ENCODE measurements around the gene ATMIN. TPM values are rescaled to one million over a fixed set of nuclear protein-coding genes. Genes with fewer than 3 reads are reported as not detected.
A peak's percentile ranks its signal among the peaks of the same experiment; 100 is the strongest.

Gene ATMIN
- total and polyA plus RNA-seq, 2 of the 13 experiments (the other 11 are each of a cell fraction or from before 2014, with no cell fraction given): 34.6 to 60.4 TPM

DNA sequence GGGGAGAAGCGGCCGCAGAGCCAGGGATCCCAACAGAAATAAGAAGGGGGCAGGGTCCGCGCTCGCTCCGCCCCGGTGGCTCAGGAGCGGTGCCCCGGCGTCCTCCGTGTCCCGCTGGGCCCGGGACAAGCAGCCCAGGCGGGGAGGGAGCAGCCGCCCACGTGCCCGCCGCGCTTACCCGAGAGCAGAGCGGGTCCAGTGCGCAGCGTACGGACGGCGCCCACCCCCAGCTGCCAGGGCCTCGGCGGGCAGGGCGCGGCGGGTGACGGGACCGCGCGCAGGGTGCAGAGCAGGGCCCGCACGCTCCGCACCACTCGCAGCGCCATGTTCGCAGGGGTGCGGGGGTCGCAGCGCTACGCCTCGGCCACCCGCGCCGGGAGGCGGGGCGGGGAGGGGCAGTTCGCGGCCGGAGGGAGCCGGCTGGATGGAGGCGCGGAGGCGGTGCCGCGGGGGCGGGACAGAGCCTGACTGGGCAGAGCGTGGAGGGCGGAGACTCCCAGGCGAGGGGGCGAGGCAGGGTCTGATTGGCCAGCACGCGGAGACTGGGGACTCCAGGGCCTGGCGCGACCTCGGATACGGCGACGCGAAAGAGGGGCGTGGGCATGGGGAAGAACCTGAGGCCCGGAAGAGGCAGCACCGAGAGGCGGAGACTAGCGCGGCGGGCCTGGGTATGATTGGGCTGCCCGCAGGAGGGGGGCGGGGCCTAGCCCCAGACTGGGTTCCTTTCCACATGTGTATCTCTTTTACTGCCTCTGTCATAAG, 60.5 kb downstream of the ATMIN start, which contains the start of gene GCSH (continued):
- TF ChIP-seq ZNF691 (CRISPR knock-in tag; IDR thresholded peaks at IDR 0.05; ENCODE audit: borderline replicate concordance, low read depth): 0 out of 2 replicates have a peak, but pooled peaks have one; percentile 80
- TF ChIP-seq KLF12 (CRISPR knock-in tag; IDR thresholded peaks at IDR 0.05; ENCODE audit: borderline replicate concordance): peak; percentile 57; the same call in 1 of the 2 replicates
- no peak for TF ChIP-seq ZSCAN12 (CRISPR knock-in tag; IDR thresholded peaks at IDR 0.05)
- TF ChIP-seq, protein P1, sequence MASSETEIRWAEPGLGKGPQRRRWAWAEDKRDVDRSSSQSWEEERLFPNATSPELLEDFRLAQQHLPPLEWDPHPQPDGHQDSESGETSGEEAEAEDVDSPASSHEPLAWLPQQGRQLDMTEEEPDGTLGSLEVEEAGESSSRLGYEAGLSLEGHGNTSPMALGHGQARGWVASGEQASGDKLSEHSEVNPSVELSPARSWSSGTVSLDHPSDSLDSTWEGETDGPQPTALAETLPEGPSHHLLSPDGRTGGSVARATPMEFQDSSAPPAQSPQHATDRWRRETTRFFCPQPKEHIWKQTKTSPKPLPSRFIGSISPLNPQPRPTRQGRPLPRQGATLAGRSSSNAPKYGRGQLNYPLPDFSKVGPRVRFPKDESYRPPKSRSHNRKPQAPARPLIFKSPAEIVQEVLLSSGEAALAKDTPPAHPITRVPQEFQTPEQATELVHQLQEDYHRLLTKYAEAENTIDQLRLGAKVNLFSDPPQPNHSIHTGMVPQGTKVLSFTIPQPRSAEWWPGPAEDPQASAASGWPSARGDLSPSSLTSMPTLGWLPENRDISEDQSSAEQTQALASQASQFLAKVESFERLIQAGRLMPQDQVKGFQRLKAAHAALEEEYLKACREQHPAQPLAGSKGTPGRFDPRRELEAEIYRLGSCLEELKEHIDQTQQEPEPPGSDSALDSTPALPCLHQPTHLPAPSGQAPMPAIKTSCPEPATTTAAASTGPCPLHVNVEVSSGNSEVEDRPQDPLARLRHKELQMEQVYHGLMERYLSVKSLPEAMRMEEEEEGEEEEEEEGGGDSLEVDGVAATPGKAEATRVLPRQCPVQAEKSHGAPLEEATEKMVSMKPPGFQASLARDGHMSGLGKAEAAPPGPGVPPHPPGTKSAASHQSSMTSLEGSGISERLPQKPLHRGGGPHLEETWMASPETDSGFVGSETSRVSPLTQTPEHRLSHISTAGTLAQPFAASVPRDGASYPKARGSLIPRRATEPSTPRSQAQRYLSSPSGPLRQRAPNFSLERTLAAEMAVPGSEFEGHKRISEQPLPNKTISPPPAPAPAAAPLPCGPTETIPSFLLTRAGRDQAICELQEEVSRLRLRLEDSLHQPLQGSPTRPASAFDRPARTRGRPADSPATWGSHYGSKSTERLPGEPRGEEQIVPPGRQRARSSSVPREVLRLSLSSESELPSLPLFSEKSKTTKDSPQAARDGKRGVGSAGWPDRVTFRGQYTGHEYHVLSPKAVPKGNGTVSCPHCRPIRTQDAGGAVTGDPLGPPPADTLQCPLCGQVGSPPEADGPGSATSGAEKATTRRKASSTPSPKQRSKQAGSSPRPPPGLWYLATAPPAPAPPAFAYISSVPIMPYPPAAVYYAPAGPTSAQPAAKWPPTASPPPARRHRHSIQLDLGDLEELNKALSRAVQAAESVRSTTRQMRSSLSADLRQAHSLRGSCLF (CRISPR knock-in tag; IDR thresholded peaks at IDR 0.05; ENCODE audit: borderline replicate concordance): no peak
- TF ChIP-seq ZNF20 (CRISPR knock-in tag; IDR thresholded peaks at IDR 0.05): no peak
- no peak for TF ChIP-seq CBX1 (IDR thresholded peaks at IDR 0.05; ENCODE audit: low read depth)
- no peak for TF ChIP-seq DZIP1 (CRISPR knock-in tag; IDR thresholded peaks at IDR 0.05)
- no peak for TF ChIP-seq RCOR2 (CRISPR knock-in tag; IDR thresholded peaks at IDR 0.05)
- TF ChIP-seq, protein P2, sequence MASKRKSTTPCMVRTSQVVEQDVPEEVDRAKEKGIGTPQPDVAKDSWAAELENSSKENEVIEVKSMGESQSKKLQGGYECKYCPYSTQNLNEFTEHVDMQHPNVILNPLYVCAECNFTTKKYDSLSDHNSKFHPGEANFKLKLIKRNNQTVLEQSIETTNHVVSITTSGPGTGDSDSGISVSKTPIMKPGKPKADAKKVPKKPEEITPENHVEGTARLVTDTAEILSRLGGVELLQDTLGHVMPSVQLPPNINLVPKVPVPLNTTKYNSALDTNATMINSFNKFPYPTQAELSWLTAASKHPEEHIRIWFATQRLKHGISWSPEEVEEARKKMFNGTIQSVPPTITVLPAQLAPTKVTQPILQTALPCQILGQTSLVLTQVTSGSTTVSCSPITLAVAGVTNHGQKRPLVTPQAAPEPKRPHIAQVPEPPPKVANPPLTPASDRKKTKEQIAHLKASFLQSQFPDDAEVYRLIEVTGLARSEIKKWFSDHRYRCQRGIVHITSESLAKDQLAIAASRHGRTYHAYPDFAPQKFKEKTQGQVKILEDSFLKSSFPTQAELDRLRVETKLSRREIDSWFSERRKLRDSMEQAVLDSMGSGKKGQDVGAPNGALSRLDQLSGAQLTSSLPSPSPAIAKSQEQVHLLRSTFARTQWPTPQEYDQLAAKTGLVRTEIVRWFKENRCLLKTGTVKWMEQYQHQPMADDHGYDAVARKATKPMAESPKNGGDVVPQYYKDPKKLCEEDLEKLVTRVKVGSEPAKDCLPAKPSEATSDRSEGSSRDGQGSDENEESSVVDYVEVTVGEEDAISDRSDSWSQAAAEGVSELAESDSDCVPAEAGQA (IDR thresholded peaks at IDR 0.05; ENCODE audit: low read depth): no peak
- TF ChIP-seq, protein P2 (CRISPR knock-in tag; IDR thresholded peaks at IDR 0.05; ENCODE audit: borderline replicate concordance): no peak
- TF ChIP-seq ZNF556 (CRISPR knock-in tag; IDR thresholded peaks at IDR 0.05; ENCODE audit: borderline replicate concordance): 0 out of 2 replicates have a peak, but pooled peaks have one; percentile 38
- TF ChIP-seq ZBTB26 (CRISPR knock-in tag; IDR thresholded peaks at IDR 0.05; ENCODE audit: borderline replicate concordance): no peak; the same call in 1 of the 2 replicates
